NCI-H146 treated with DMSO at 0.1 percent for 48 hours (cell line): Measurements from ENCODE around the gene ZNF521.
"Not testable (repeated sequence)": the region's sequence is repeated elsewhere in the genome, so short reads cannot be mapped to it uniquely, and the experiment has no call there.

ENCODE experiments used
- DNase-seq: peaks from one replicate; lab custom pipeline; 2025; ENCODE audit not compliant: unreplicated experiment; lab: John Stamatoyannopoulos, UW

The ZNF521 gene

GRCh38 chr18:25295624-25296138 lies 56.3 kb downstream of the ZNF521 start:
- no peak for DNase-seq

- no peak for DNase-seq
Observed at GRCh38 chr18:25291150-25291549, 60.8 kb downstream of the ZNF521 start.

GRCh38 chr18:25289001-25289631 lies 62.9 kb downstream of the ZNF521 start:
- no peak for DNase-seq

- DNase-seq, result no peak
Observed at GRCh38 chr18:25288340-25288938, 63.5 kb downstream of the ZNF521 start.

GRCh38 chr18:25287106-25287505 lies 64.9 kb downstream of the ZNF521 start:
- DNase-seq, result no peak

GRCh38 chr18:25284861-25285550 lies 67.0 kb downstream of the ZNF521 start:
- DNase-seq, result no peak

- DNase-seq, result no peak
Observed at GRCh38 chr18:25284281-25284680, 67.7 kb downstream of the ZNF521 start.

- DNase-seq, result no peak
Observed at GRCh38 chr18:25283781-25284180, 68.2 kb downstream of the ZNF521 start.

- no peak for DNase-seq
Observed at GRCh38 chr18:25282896-25283703, 68.9 kb downstream of the ZNF521 start.

GRCh38 chr18:25282282-25282681 lies 69.7 kb downstream of the ZNF521 start:
- no peak for DNase-seq

- DNase-seq, result no peak
Observed at GRCh38 chr18:25281556-25281955, 70.4 kb downstream of the ZNF521 start.

GRCh38 chr18:25279961-25280360 lies 72.0 kb downstream of the ZNF521 start:
- no peak for DNase-seq

- DNase-seq, result no peak
Observed at GRCh38 chr18:25279556-25279955, 72.4 kb downstream of the ZNF521 start.

GRCh38 chr18:25279133-25279532 lies 72.8 kb downstream of the ZNF521 start:
- DNase-seq, result no peak

- DNase-seq, result no peak
Observed at GRCh38 chr18:25278394-25278793, 73.6 kb downstream of the ZNF521 start.

GRCh38 chr18:25275412-25276001 lies 76.5 kb downstream of the ZNF521 start:
- DNase-seq, result no peak

- no peak for DNase-seq
Observed at GRCh38 chr18:25274926-25275325, 77.0 kb downstream of the ZNF521 start.

- DNase-seq, result not testable (repeated sequence)
Observed at GRCh38 chr18:25266931-25267527, 84.9 kb downstream of the ZNF521 start.

- no peak for DNase-seq
Observed at GRCh38 chr18:25262920-25263319, 89.0 kb downstream of the ZNF521 start.

- DNase-seq, result no peak
Observed at GRCh38 chr18:25261768-25262167, 90.2 kb downstream of the ZNF521 start.

GRCh38 chr18:25256439-25256838 lies 95.5 kb downstream of the ZNF521 start:
- no peak for DNase-seq
